ENCODE data around the gene GATD1. TPM values are rescaled to one million over a fixed set of nuclear protein-coding genes. Genes with fewer than 3 reads are reported as not detected.

The GATD1 gene
- total RNA-seq, 4 donors from 2014 or later = 28.0 to 239 (median 38.4) TPM

GRCh38 chr11:776561-777287 is 563 bp downstream of the GATD1 start:
- Histone ChIP-seq H3K4me1 (peaks cover 24 to 29% (median 27%) of the 10 kb centered on the region in 4 donors), H3K4me3 (peak overlapping the region; percentile 93 to 97 (median 95)), H3K36me3 (no peaks in the 10 kb centered on the region), H3K9me3 (no peaks in the 10 kb centered on the region), H3K27me3 (no peaks in the 10 kb centered on the region), H3K27ac (peak overlapping the region; percentile 88 to 93 (median 89))
- TF ChIP-seq EP300 (IDR thresholded peaks at IDR 0.05; ENCODE audit: low read depth) (no peak), CTCF (IDR thresholded peaks at IDR 0.05) (no peak), POLR2AphosphoS5 (IDR thresholded peaks at IDR 0.05) (no peak), POLR2A (IDR thresholded peaks at IDR 0.05) (no peak)
- in situ Hi-C loops (cut with MboI; ENCODE audit: low pct_ligation_motif_present in 1 of 4, low pct_unique_long_range_greater_than_20kb in 1 of 4, low sequenced_read_pairs in 3 of 4) (no loop called here), intact Hi-C loops (cut with DNase I; ENCODE audit: low total_unique reads) (no loop called here)
- 1% methylated on average over 19 of the region's 65 CpGs; no CpG with 5 or more reads in 1 of the 2 donors for WGBS, 2 donors (ENCODE audit: low coverage in 1 of 2)
- DNase-seq = no peak

- in situ Hi-C loops (cut with MboI; ENCODE audit: low pct_ligation_motif_present in 1 of 4, low pct_unique_long_range_greater_than_20kb in 1 of 4, low sequenced_read_pairs in 3 of 4) = no loop called here
- Histone ChIP-seq H3K36me3 (peaks cover 0 to 5% (median 0%) of the 10 kb centered on the region in 4 donors), H3K27ac (peak overlapping the region in 3 of 4 donors; percentile 88 to 93 (median 89)), H3K9me3 (no peaks in the 10 kb centered on the region), H3K27me3 (no peaks in the 10 kb centered on the region), H3K4me3 (peak overlapping the region; percentile 93 to 97 (median 95)), H3K4me1 (peaks cover 24 to 29% (median 27%) of the 10 kb centered on the region in 4 donors)
- WGBS, 2 donors (ENCODE audit: low coverage in 1 of 2) = 25 to 83% methylated on average over 1 to 11 of the region's 11 CpGs
- TF ChIP-seq CTCF (IDR thresholded peaks at IDR 0.05) (no peak), POLR2A (IDR thresholded peaks at IDR 0.05) (no peak), EP300 (IDR thresholded peaks at IDR 0.05; ENCODE audit: low read depth) (no peak), POLR2AphosphoS5 (IDR thresholded peaks at IDR 0.05) (no peak)
- no peak for DNase-seq
- intact Hi-C loops (cut with DNase I; ENCODE audit: low total_unique reads) = no loop called here
These were observed 1.1 kb downstream of the GATD1 start for GRCh38 chr11:776263-776560.

GRCh38 chr11:774873-775592 is 2.3 kb downstream of the GATD1 start:
- Histone ChIP-seq H3K4me3 (no peak overlapping the region), H3K4me1 (peaks cover 24 to 29% (median 27%) of the 10 kb centered on the region in 4 donors), H3K27ac (no peak overlapping the region), H3K36me3 (peaks cover 0 to 16% (median 0%) of the 10 kb centered on the region in 4 donors), H3K27me3 (no peaks in the 10 kb centered on the region), H3K9me3 (no peaks in the 10 kb centered on the region)
- intact Hi-C loops (cut with DNase I; ENCODE audit: low total_unique reads) = no loop called here
- DNase-seq = no peak
- TF ChIP-seq EP300 (IDR thresholded peaks at IDR 0.05; ENCODE audit: low read depth) = no peak
- TF ChIP-seq CTCF (IDR thresholded peaks at IDR 0.05) = no peak
- TF ChIP-seq POLR2AphosphoS5 (IDR thresholded peaks at IDR 0.05) = no peak
- TF ChIP-seq POLR2A (IDR thresholded peaks at IDR 0.05) = no peak
- in situ Hi-C loops (cut with MboI; ENCODE audit: low pct_ligation_motif_present in 1 of 4, low pct_unique_long_range_greater_than_20kb in 1 of 4, low sequenced_read_pairs in 3 of 4) = no loop called here
- WGBS, 2 donors (ENCODE audit: low coverage in 1 of 2) = 76% methylated on average over 20 of the region's 20 CpGs; no CpG with 5 or more reads in 1 of the 2 donors

- intact Hi-C loops (cut with DNase I; ENCODE audit: low total_unique reads) (no loop called here), in situ Hi-C loops (cut with MboI; ENCODE audit: low pct_ligation_motif_present in 1 of 4, low pct_unique_long_range_greater_than_20kb in 1 of 4, low sequenced_read_pairs in 3 of 4) (no loop called here)
- Histone ChIP-seq H3K27ac (no peak overlapping the region), H3K36me3 (peaks cover 0 to 16% (median 0%) of the 10 kb centered on the region in 4 donors), H3K4me3 (no peak overlapping the region), H3K9me3 (no peaks in the 10 kb centered on the region), H3K27me3 (no peaks in the 10 kb centered on the region), H3K4me1 (peaks cover 21 to 28% (median 27%) of the 10 kb centered on the region in 4 donors)
- no peak for DNase-seq
- TF ChIP-seq EP300 (IDR thresholded peaks at IDR 0.05; ENCODE audit: low read depth) = no peak
- no peak for TF ChIP-seq CTCF (IDR thresholded peaks at IDR 0.05)
- no peak for TF ChIP-seq POLR2A (IDR thresholded peaks at IDR 0.05)
- no peak for TF ChIP-seq POLR2AphosphoS5 (IDR thresholded peaks at IDR 0.05)
- WGBS, 2 donors (ENCODE audit: low coverage in 1 of 2) = 96% methylated on average over 9 of the region's 9 CpGs; no CpG with 5 or more reads in 1 of the 2 donors
These were observed 3.5 kb downstream of the GATD1 start for GRCh38 chr11:773830-774229.
